Spinal cord (tissue), 10 donors: ENCODE data around the gene ORMDL2. TPM values are rescaled to one million over a fixed set of nuclear protein-coding genes. Genes with fewer than 3 reads are reported as not detected.
"Not testable (repeated sequence)": the region's sequence is repeated elsewhere in the genome, so short reads cannot be mapped to it uniquely, and the experiment has no call there.

ENCODE experiments used
- DNase-seq, 6 donors: peaks; one replicate each; pipeline versions ENCODE4 v3.0.0 to v3.0.0-alpha.2; 2013 to 2015; ENCODE audit warnings: low spot score in 6 of 6, low read depth in 4 of 6
- H3K27ac ChIP-seq: one replicate; pipeline ENCODE4 v1.5.1; 2013; ENCODE audit warnings: low read depth, low read length, control low read depth
- H3K27me3 ChIP-seq: one replicate; pipeline ENCODE4 v1.6.1; 2013; ENCODE audit warnings: low read length; ENCODE audit not compliant: control insufficient read depth, insufficient read depth
- H3K36me3 ChIP-seq: one replicate; pipeline ENCODE4 v1.6.1; 2013; ENCODE audit warnings: low read length; ENCODE audit not compliant: control insufficient read depth, insufficient read depth
- H3K4me1 ChIP-seq: one replicate; pipeline ENCODE4 v1.6.1; 2013; ENCODE audit warnings: low read length; ENCODE audit not compliant: control insufficient read depth, insufficient read depth
- H3K4me3 ChIP-seq: one replicate; pipeline ENCODE4 v1.5.1; 2013; ENCODE audit warnings: low read depth, low read length, control low read depth
- H3K9me3 ChIP-seq: one replicate; pipeline ENCODE4 v1.6.1; 2013; ENCODE audit warnings: low read length; ENCODE audit not compliant: control insufficient read depth, insufficient read depth
- WGBS: methylation state at CpG from one replicate; pipeline ENCODE4 v1.1.5; 2013; ENCODE audit warnings: missing lambda C conversion rate; ENCODE audit not compliant: insufficient coverage; 5-methylcytosine and 5-hydroxymethylcytosine counted together
- polyA plus RNA-seq, 2 donors: library from polyadenylated mRNA; unstranded; fragments of 120-200 nt; gene quantifications; one replicate each; pipeline ENCODE4 v1.2.1, GENCODE V29; 2013; ENCODE audit not compliant: insufficient read length in 2 of 2
- total RNA-seq, 2 donors: library from RNA; depleted of rRNA in 1 of 2; stranded (reverse); fragments of 120-200 nt in 1 of 2; fragments of >200 nt in 1 of 2; gene quantifications; one replicate each; pipeline versions ENCODE4 v1.2.3 to v1.2.4, GENCODE V29; 2013 to 2014
- donor health status: healthy.

ORMDL2 gene
- total and polyA plus RNA-seq, 4 donors, result 12.6 to 29.9 (median 24.5) TPM

DNA sequence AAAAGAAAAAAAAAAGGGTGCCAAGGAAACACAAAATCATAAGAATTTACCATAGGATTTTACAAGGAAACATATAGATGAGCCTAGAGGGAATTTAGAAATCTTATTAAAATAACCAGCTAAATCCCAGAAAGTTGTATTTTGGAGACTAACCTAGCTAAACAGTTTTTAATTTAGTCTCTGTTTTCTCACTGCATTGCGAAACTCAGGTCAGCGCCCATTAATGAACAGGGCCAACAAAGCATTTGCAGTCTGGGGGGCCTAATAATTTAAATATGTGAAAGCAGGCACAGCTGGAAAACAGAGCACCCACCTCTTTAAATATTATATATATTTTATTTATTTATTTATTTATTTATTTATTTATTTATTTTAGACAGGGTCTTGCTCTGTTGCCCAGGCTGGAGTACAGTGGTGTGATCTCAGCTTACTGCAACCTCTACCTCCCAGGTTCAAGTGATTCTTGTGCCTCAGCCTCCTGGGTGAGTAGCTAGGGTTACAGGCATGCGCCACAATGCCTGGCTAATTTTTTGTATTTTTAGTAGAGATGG, 48.7 kb downstream of the ORMDL2 start:
- not testable (repeated sequence) for DNase-seq, H3K27me3 ChIP-seq, H3K27ac ChIP-seq, H3K9me3 ChIP-seq, H3K4me1 ChIP-seq, H3K36me3 ChIP-seq, H3K4me3 ChIP-seq
- WGBS, result no CpG with 5 or more reads among the region's 3 CpGs

Other genes with a start within 250 kb of the ORMDL2 start
- gene OR2AP1, start 245.6 kb upstream of the ORMDL2 start, total RNA-seq, result not detected
- gene OR2AP1, start 245.6 kb upstream of the ORMDL2 start, polyA plus RNA-seq, result not detected
- gene OR10P1, start 181.1 kb upstream of the ORMDL2 start, total RNA-seq, result not detected
- gene OR10P1, start 181.1 kb upstream of the ORMDL2 start, polyA plus RNA-seq, result not detected
- 10 to 100 TPM; 34.4 to 44.2 TPM for gene ITGA7, start 110.1 kb upstream of the ORMDL2 start, total RNA-seq
- 100 to 1,000 TPM in 1 of 2 donors, 10 to 100 TPM in 1; 88.6 to 115 TPM for gene ITGA7, start 110.1 kb upstream of the ORMDL2 start, polyA plus RNA-seq
- gene BLOC1S1, start 102.0 kb upstream of the ORMDL2 start, total RNA-seq, result 100 to 1,000 TPM in 1 of 2 donors, 10 to 100 TPM in 1; 45.7 to 187 TPM
- 100 to 1,000 TPM; 142 to 154 TPM for gene BLOC1S1, start 102.0 kb upstream of the ORMDL2 start, polyA plus RNA-seq
- 10 to 100 TPM in 1 of 2 donors, 1 to 10 TPM in 1; 7.7 to 15.4 TPM for gene RDH5, start 97.6 kb upstream of the ORMDL2 start, total RNA-seq
- 10 to 100 TPM in 1 of 2 donors, 1 to 10 TPM in 1; 9.2 to 18.3 TPM for gene RDH5, start 97.6 kb upstream of the ORMDL2 start, polyA plus RNA-seq
- 100 to 1,000 TPM; 419 to 943 TPM for gene CD63, start 89.0 kb upstream of the ORMDL2 start, total RNA-seq
- gene CD63, start 89.0 kb upstream of the ORMDL2 start, polyA plus RNA-seq, result 100 to 1,000 TPM; 485 to 576 TPM
- gene GDF11, start 74.9 kb upstream of the ORMDL2 start, total RNA-seq, result 10 to 100 TPM in 1 of 2 donors, 1 to 10 TPM in 1; 9.6 to 10.1 TPM
- 10 to 100 TPM; 32.3 to 36.1 TPM for gene GDF11, start 74.9 kb upstream of the ORMDL2 start, polyA plus RNA-seq
- gene SARNP, start 317 bp upstream of the ORMDL2 start, total RNA-seq, result 10 to 100 TPM; 52.9 to 98.1 TPM
- 10 to 100 TPM; 86.5 to 95.9 TPM for gene SARNP, start 317 bp upstream of the ORMDL2 start, polyA plus RNA-seq
- 10 to 100 TPM; 27.7 to 40.1 TPM for gene DNAJC14, start 11.5 kb downstream of the ORMDL2 start, total RNA-seq
- 10 to 100 TPM; 24.9 to 25.7 TPM for gene DNAJC14, start 11.5 kb downstream of the ORMDL2 start, polyA plus RNA-seq
- gene MMP19, start 24.9 kb downstream of the ORMDL2 start, total RNA-seq, result 1 to 10 TPM in 1 of 2 donors, under 1 TPM in 1; 0.20 to 1.5 TPM
- gene MMP19, start 24.9 kb downstream of the ORMDL2 start, polyA plus RNA-seq, result under 1 TPM; 0.54 to 0.74 TPM
- gene PYM1, start 109.9 kb downstream of the ORMDL2 start, total RNA-seq, result 10 to 100 TPM; 17.8 to 31.5 TPM
- 10 to 100 TPM; 33.2 to 36.7 TPM for gene PYM1, start 109.9 kb downstream of the ORMDL2 start, polyA plus RNA-seq
- gene DGKA, start 113.1 kb downstream of the ORMDL2 start, total RNA-seq, result 10 to 100 TPM; 19.5 to 33.3 TPM
- gene DGKA, start 113.1 kb downstream of the ORMDL2 start, polyA plus RNA-seq, result 10 to 100 TPM; 33.1 to 35.0 TPM
- 1 to 10 TPM in 1 of 2 donors, under 1 TPM in 1; 0.79 to 8.8 TPM for gene PMEL, start 148.0 kb downstream of the ORMDL2 start, total RNA-seq
- 1 to 10 TPM in 1 of 2 donors, under 1 TPM in 1; 0.70 to 1.5 TPM for gene PMEL, start 148.0 kb downstream of the ORMDL2 start, polyA plus RNA-seq
- 10 to 100 TPM; 14.5 to 54.4 TPM for gene CDK2, start 148.8 kb downstream of the ORMDL2 start, total RNA-seq
- gene CDK2, start 148.8 kb downstream of the ORMDL2 start, polyA plus RNA-seq, result 10 to 100 TPM; 25.5 to 32.0 TPM
- 10 to 100 TPM; 77.5 to 93.7 TPM for gene RAB5B, start 156.0 kb downstream of the ORMDL2 start, total RNA-seq
- 100 to 1,000 TPM; 153 to 160 TPM for gene RAB5B, start 156.0 kb downstream of the ORMDL2 start, polyA plus RNA-seq
- gene SUOX, start 179.2 kb downstream of the ORMDL2 start, total RNA-seq, result 10 to 100 TPM; 17.7 to 46.1 TPM
- gene SUOX, start 179.2 kb downstream of the ORMDL2 start, polyA plus RNA-seq, result 10 to 100 TPM; 36.7 to 45.6 TPM
- gene IKZF4, start 203.0 kb downstream of the ORMDL2 start, total RNA-seq, result 1 to 10 TPM; 3.4 to 5.2 TPM
- gene IKZF4, start 203.0 kb downstream of the ORMDL2 start, polyA plus RNA-seq, result 10 to 100 TPM; 16.8 to 25.2 TPM
- gene RPS26, start 223.9 kb downstream of the ORMDL2 start, total RNA-seq, result 100 to 1,000 TPM in 1 of 2 donors, 10 to 100 TPM in 1; 97.6 to 270 TPM
- gene RPS26, start 223.9 kb downstream of the ORMDL2 start, polyA plus RNA-seq, result 100 to 1,000 TPM; 118 to 209 TPM